ENCODE results near the gene NPPB. TPM values are rescaled to one million over a fixed set of nuclear protein-coding genes. Genes with fewer than 3 reads are reported as not detected.
A peak's percentile ranks its signal among the peaks of the same experiment; 100 is the strongest.

NPPB gene
- total and polyA plus RNA-seq, 2 of the 8 experiments (the other 6 are each of a cell fraction or from before 2014, with no cell fraction given): 0.36 to 0.91 TPM

- peaks cover 0 to 3% (median 1%) of the 10 kb centered on the region in 4 experiments; a peak in 1 of 7 replicates for H3K4me1 ChIP-seq (replicated peaks in 1 of 4; ENCODE audit: control insufficient read depth in 3 of 4, insufficient read depth in 4 of 4, low read length in 3 of 4)
- peak in 1 of 2 experiments; percentile 94 for DNase-seq (ENCODE audit: low read depth in 1 of 2, low spot score in 2 of 2)
- no peak overlapping the region for H2BK20ac ChIP-seq (ENCODE audit: low read length)
- peaks cover 0 to 4% of the 10 kb centered on the region in 2 experiments for H4K20me1 ChIP-seq (replicated peaks in 1 of 2; ENCODE audit: control insufficient read depth in 1 of 2, insufficient read depth in 2 of 2, low read length in 2 of 2)
- CTCF ChIA-PET (ENCODE audit: partially characterized antibody): interaction anchor here (0.5 to 3.4 kb wide), 12 partner anchors 8 to 108 kb away, joined by 3 to 18 read pairs (median 4); partner anchors contain the start of gene NPPA
- no peak overlapping the region for H3K14ac ChIP-seq (ENCODE audit: insufficient read length)
- H3K79me1 ChIP-seq (ENCODE audit: low read depth, low read length): no peaks in the 10 kb centered on the region
- FAIRE-seq: peak; percentile 24
- no peak overlapping the region; the same call in 1 of the 2 replicates for H4K8ac ChIP-seq (ENCODE audit: extremely low read depth, insufficient read depth, low read length)
- H4K91ac ChIP-seq (replicated peaks; ENCODE audit: insufficient read length, low read length): no peak overlapping the region
- H3K23ac ChIP-seq (ENCODE audit: insufficient read length): no peak overlapping the region
- no peak overlapping the region for H2BK120ac ChIP-seq (replicated peaks; ENCODE audit: low read depth, low read length)
- no peaks in the 10 kb centered on the region for H3K36me3 ChIP-seq (ENCODE audit: control insufficient read depth in 2 of 4, insufficient read depth in 4 of 4, low read length in 3 of 4)
- H2AK5ac ChIP-seq (ENCODE audit: low read depth, low read length): no peak overlapping the region
- H2BK15ac ChIP-seq (ENCODE audit: low read length): no peak overlapping the region
- no peaks in the 10 kb centered on the region for H3K79me2 ChIP-seq (ENCODE audit: control insufficient read depth in 1 of 2, insufficient read depth in 2 of 2, low read length in 2 of 2)
- H3K27ac ChIP-seq (ENCODE audit: low read depth, low read length): no peak overlapping the region
- H3K4me2 ChIP-seq (ENCODE audit: insufficient read depth in 1 of 2, low read depth in 2 of 2, low read length in 2 of 2): peak overlapping the region; percentile 36 to 69
- POLR2A ChIA-PET (ENCODE audit: partially characterized antibody): interaction anchor here (0.9 to 9.0 kb wide), 4 partner anchors 11 to 49 kb away, joined by 4 to 81 read pairs (median 6); partner anchors contain the start of gene NPPA
- H3K18ac ChIP-seq (ENCODE audit: extremely low read depth, low read length): no peak overlapping the region
- H3K9ac ChIP-seq (replicated peaks in 1 of 4; ENCODE audit: extremely low read depth in 1 of 4, low read depth in 3 of 4, low read length in 3 of 4): no peak overlapping the region
- no peak overlapping the region for H2AFZ ChIP-seq (ENCODE audit: low read length)
- WGBS, 2 experiments (ENCODE audit: extremely low coverage in 1 of 2, insufficient coverage in 1 of 2, insufficient read length in 1 of 2, insufficient replicate concordance in 2 of 2, low coverage in 1 of 2, low lambda C conversion rate in 2 of 2, missing lambda C conversion rate in 1 of 2): 9% methylated on average over 50 of the region's 53 CpGs; no CpG with 5 or more reads in 1 of the 2 experiments
- no peaks in the 10 kb centered on the region for H3K9me3 ChIP-seq (ENCODE audit: insufficient read depth in 2 of 2, low read depth in 1 of 2, low read length in 1 of 2)
- H2BK12ac ChIP-seq (ENCODE audit: low read depth, low read length): no peak overlapping the region
- peaks cover 3% of the 10 kb centered on the region; the same call in 1 of the 2 replicates for H3K23me2 ChIP-seq (ENCODE audit: low read depth, low read length)
- peak overlapping the region in 3 of 4 experiments; percentile 3 to 51 (median 14); a peak in 4 of 8 replicates for H3K4me3 ChIP-seq (ENCODE audit: extremely low read depth in 1 of 4, insufficient read depth in 2 of 4, low read depth in 3 of 4, low read length in 4 of 4)
- H4K5ac ChIP-seq (ENCODE audit: insufficient read length, low read depth, low read length): no peak overlapping the region
- no peak overlapping the region for H3K56ac ChIP-seq (replicated peaks; ENCODE audit: insufficient read length, low read depth, low read length)
- H2BK5ac ChIP-seq (ENCODE audit: low read depth, low read length): no peak overlapping the region
- peaks cover 0 to 22% (median 13%) of the 10 kb centered on the region in 4 experiments; a peak in 6 of 7 replicates for H3K27me3 ChIP-seq (replicated peaks in 1 of 4; ENCODE audit: control insufficient read depth in 3 of 4, extremely low read depth in 1 of 4, insufficient read depth in 3 of 4, low read length in 3 of 4)
- H3K4ac ChIP-seq (replicated peaks; ENCODE audit: insufficient read length, low read depth, low read length): no peak overlapping the region
- TF ChIP-seq RXRA (IDR thresholded peaks at IDR 0.05; ENCODE audit: insufficient read depth, low read depth, low read length) (0 out of 2 replicates have a peak, but pooled peaks have one; percentile 61), SIN3A (conservative IDR thresholded peaks at IDR 0.05 in 1 of 2, IDR thresholded peaks at IDR 0.05 in 1 of 2; ENCODE audit: low read depth in 1 of 2, low read length in 2 of 2) (peak; percentile 92 to 93; a peak in 3 of 4 replicates), HDAC2 (IDR thresholded peaks at IDR 0.05; ENCODE audit: borderline replicate concordance in 1 of 2, low read depth in 2 of 2, low read length in 2 of 2) (peak; percentile 78 to 97; a peak in 3 of 4 replicates), MAX (IDR thresholded peaks at IDR 0.05) (peak; percentile 58), GABPA (IDR thresholded peaks at IDR 0.05; ENCODE audit: borderline replicate concordance, insufficient read depth, low read length) (peak; percentile 78), RAD21 (IDR thresholded peaks at IDR 0.05 in 1 of 2, conservative IDR thresholded peaks at IDR 0.05 in 1 of 2; ENCODE audit: low read depth in 2 of 2, low read length in 2 of 2) (peak in 1 of 2 experiments; percentile 9; a peak in 2 of 4 replicates), SIX5 (IDR thresholded peaks at IDR 0.05; ENCODE audit: low read depth, low read length) (no peak)
These were observed 475 bp upstream of the NPPB start for GRCh38 chr1:11858968-11859871.

Data from H1 (cell line).